ENCODE measurements around the gene KIF5A.
"Not testable (repeated sequence)": the region's sequence is repeated elsewhere in the genome, so short reads cannot be mapped to it uniquely, and the experiment has no call there.

The KIF5A gene

GRCh38 chr12:57549909-57550640 lies at the start of gene KIF5A:
KIF5A (plus strand) TSS chr12:57550044; CDS start chr12:57550272, 228 bp downstream.
- no peak for FAIRE-seq

GRCh38 chr12:57500213-57500612 lies 49.6 kb upstream of the KIF5A start:
- FAIRE-seq: no peak

GRCh38 chr12:57502311-57502969 lies 47.4 kb upstream of the KIF5A start:
- not testable (repeated sequence) for FAIRE-seq

- not testable (repeated sequence) for FAIRE-seq
Measured at GRCh38 chr12:57506541-57506940, 43.3 kb upstream of the KIF5A start.

GRCh38 chr12:57507796-57508195 lies 42.0 kb upstream of the KIF5A start:
- not testable (repeated sequence) for FAIRE-seq

- no peak for FAIRE-seq
Measured at GRCh38 chr12:57511161-57511560, 38.7 kb upstream of the KIF5A start.

GRCh38 chr12:57511588-57512325 lies 38.1 kb upstream of the KIF5A start:
- no peak for FAIRE-seq

- FAIRE-seq: no peak
Measured at GRCh38 chr12:57512665-57513064, 37.2 kb upstream of the KIF5A start.

- no peak for FAIRE-seq
Measured at GRCh38 chr12:57513266-57513665, 36.6 kb upstream of the KIF5A start.

- not testable (repeated sequence) for FAIRE-seq
Measured at GRCh38 chr12:57513677-57514076, 36.2 kb upstream of the KIF5A start.

- not testable (repeated sequence) for FAIRE-seq
Measured at GRCh38 chr12:57514246-57514645, 35.6 kb upstream of the KIF5A start.

GRCh38 chr12:57514720-57515407 lies 35.0 kb upstream of the KIF5A start:
- no peak for FAIRE-seq

- no peak for FAIRE-seq
Measured at GRCh38 chr12:57515408-57515933, 34.4 kb upstream of the KIF5A start.

- no peak for FAIRE-seq
Measured at GRCh38 chr12:57515934-57516541, 33.8 kb upstream of the KIF5A start.

- FAIRE-seq: no peak
Measured at GRCh38 chr12:57516617-57517153, 33.2 kb upstream of the KIF5A start.

- FAIRE-seq: no peak
Measured at GRCh38 chr12:57517187-57517586, 32.7 kb upstream of the KIF5A start.

- not testable (repeated sequence) for FAIRE-seq
Measured at GRCh38 chr12:57517718-57518117, 32.1 kb upstream of the KIF5A start.

- FAIRE-seq: no peak
Measured at GRCh38 chr12:57518176-57518919, 31.5 kb upstream of the KIF5A start.

- no peak for FAIRE-seq
Measured at GRCh38 chr12:57518920-57519795, 30.7 kb upstream of the KIF5A start.

- no peak for FAIRE-seq
Measured at GRCh38 chr12:57519796-57520052, 30.1 kb upstream of the KIF5A start.
